ENCODE measurements around the gene NR6A1.

The NR6A1 gene

DNA sequence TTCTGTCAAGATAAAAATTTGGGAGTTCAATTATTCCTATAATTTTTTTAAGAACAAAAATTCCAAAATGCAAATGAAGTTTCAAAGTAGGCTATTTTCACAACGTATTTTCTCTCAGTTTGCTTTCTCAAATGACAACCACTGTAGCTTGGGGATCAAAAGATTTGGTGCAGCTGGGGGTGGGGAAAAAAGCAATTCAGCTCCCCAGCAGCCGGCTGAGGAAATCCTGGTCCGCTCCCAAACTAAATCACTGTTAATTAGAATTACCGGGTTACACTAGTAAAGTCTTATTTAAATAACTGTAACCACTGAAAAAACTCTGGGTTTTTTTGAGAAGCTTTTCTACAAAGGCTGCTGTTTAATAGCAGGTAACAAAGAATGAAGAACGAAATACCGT is 5.7 kb downstream of the NR6A1 start:
- H3K36me3 Mint-ChIP-seq (ENCODE audit: low read depth), result peaks cover 2% of the 10 kb centered on the region
- H3K4me1 Mint-ChIP-seq (ENCODE audit: low read depth), result peaks cover 12% of the 10 kb centered on the region
- H3K27ac Mint-ChIP-seq, result no peak overlapping the region
- H3K9me3 Mint-ChIP-seq, result no peaks in the 10 kb centered on the region
- H3K27me3 Mint-ChIP-seq (ENCODE audit: low read depth), result peaks cover 89% of the 10 kb centered on the region
- no peak overlapping the region for H3K4me3 Mint-ChIP-seq
- DNase-seq (ENCODE audit: low spot score), result no peak

DNA sequence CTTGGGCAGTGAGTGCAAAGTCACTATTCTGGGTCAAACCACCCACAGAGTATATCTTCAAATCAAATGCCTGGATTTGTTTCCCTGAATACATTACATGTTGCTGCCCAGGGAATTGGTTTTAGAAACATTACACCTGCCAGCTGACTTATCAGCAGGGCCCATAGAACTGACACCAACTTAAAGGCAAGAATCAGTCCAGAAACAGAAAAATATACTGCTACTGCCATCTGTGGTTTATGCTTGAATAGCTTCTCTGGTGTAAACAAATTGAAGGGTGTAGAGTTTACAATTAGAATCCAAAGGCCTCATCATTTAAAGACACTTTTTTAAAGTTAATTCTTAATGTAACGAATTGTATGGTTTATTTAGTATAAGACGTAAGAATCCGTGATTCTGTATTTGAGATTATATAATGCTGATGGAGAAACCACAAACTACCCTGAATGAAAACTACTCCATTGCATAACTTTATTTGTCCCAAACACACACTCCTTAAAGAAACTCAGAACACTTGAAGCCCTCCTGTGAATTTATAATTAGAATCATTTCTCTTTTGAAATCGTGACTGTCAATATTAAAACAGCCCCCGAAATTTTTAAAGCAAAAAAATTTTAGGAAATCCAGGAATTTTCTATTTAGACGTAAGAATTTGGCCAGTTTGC is 6.2 kb downstream of the NR6A1 start:
- Mint-ChIP-seq H3K4me3 (no peak overlapping the region), H3K27ac (no peak overlapping the region), H3K9me3 (no peaks in the 10 kb centered on the region), H3K27me3 (ENCODE audit: low read depth) (peaks cover 83% of the 10 kb centered on the region), H3K4me1 (ENCODE audit: low read depth) (peaks cover 8% of the 10 kb centered on the region), H3K36me3 (ENCODE audit: low read depth) (no peaks in the 10 kb centered on the region)
- DNase-seq (ENCODE audit: low spot score), result no peak

DNA sequence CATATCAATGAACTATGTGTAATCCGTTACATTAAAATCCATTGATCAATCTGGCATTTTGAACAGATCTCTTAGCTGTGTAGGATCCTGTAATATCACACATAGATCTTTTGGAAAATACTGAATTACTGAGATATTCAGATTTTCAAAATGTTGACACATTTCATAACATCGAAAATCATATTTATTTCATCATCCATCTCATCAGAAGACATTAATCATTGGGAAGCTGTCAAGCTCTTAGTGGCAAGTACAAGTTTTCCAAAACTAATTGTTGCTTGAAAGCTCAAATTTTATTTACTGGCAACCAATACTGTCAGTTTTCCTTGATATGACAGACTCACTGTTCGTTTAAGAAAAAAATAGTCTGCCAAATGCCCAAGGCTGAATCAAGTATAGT is 8.5 kb downstream of the NR6A1 start:
- no peak overlapping the region for H3K4me3 Mint-ChIP-seq
- H3K9me3 Mint-ChIP-seq, result no peaks in the 10 kb centered on the region
- H3K4me1 Mint-ChIP-seq (ENCODE audit: low read depth), result no peaks in the 10 kb centered on the region
- H3K36me3 Mint-ChIP-seq (ENCODE audit: low read depth), result no peaks in the 10 kb centered on the region
- no peak for DNase-seq (ENCODE audit: low spot score)
- peaks cover 78% of the 10 kb centered on the region for H3K27me3 Mint-ChIP-seq (ENCODE audit: low read depth)
- no peak overlapping the region for H3K27ac Mint-ChIP-seq

DNA sequence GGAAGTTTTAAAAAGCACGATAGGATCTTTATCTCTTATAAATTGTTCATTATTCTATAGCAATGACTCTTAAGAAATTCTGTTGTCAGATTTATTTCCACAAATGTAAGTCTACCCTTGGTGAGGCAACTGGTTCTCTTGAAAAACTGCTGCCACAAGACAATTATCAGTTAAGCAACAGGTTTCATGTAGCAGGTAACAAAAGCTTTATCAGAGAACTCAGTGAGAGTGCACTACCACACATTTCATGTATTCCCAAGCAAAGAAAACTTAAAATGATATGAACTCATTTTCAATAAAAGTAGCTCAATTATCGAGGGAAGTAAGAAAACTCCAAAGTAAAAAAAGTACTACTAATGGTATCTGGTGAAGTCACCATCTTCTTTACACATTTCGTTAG is 9.4 kb downstream of the NR6A1 start:
- H3K27ac Mint-ChIP-seq, result no peak overlapping the region
- H3K9me3 Mint-ChIP-seq, result no peaks in the 10 kb centered on the region
- no peaks in the 10 kb centered on the region for H3K36me3 Mint-ChIP-seq (ENCODE audit: low read depth)
- peaks cover 78% of the 10 kb centered on the region for H3K27me3 Mint-ChIP-seq (ENCODE audit: low read depth)
- no peak overlapping the region for H3K4me3 Mint-ChIP-seq
- no peak for DNase-seq (ENCODE audit: low spot score)
- no peaks in the 10 kb centered on the region for H3K4me1 Mint-ChIP-seq (ENCODE audit: low read depth)

DNA sequence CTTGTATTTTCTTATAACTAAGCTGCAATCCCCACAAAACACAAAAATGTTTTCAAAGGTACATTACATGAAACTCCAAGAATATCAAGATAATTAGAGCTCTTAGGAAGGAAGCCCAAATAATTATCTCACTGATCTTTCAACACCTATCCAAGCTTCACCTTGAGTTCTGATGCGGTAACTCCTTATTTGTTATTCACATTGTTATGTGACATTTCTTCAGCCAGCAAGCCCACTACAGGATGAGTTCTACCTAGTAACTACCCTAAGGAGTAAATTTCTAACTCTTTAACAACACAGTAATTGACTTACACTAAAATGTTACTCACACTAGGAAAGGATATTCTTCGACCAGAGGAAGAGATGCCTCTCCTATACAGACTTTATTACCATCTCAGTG is 9.9 kb downstream of the NR6A1 start:
- DNase-seq (ENCODE audit: low spot score), result no peak
- peaks cover 78% of the 10 kb centered on the region for H3K27me3 Mint-ChIP-seq (ENCODE audit: low read depth)
- H3K9me3 Mint-ChIP-seq, result no peaks in the 10 kb centered on the region

DNA sequence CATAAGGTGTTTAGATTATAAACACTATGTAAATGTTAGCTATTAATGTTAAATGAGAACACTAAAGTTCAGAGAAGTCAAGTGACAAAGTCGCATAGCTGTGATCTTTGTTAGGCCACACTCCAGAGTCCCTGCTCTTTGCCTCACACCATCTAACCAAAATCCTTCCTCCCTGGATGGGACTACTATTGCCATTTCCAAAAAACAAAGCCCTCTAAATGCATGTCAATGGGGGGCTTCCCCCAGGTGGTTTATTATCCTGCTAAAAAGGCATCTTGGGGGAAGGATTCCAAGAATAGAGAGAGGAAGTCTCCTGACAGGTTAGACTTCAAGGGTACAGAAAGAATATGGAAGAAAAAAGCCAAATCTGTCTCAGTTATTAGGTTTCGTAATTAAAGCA is 10.4 kb downstream of the NR6A1 start:
- H3K27ac Mint-ChIP-seq, result no peak overlapping the region
- DNase-seq (ENCODE audit: low spot score), result no peak
- no peaks in the 10 kb centered on the region for H3K36me3 Mint-ChIP-seq (ENCODE audit: low read depth)
- no peaks in the 10 kb centered on the region for H3K9me3 Mint-ChIP-seq
- H3K4me1 Mint-ChIP-seq (ENCODE audit: low read depth), result no peaks in the 10 kb centered on the region
- H3K4me3 Mint-ChIP-seq, result no peak overlapping the region
- H3K27me3 Mint-ChIP-seq (ENCODE audit: low read depth), result peaks cover 78% of the 10 kb centered on the region

More for the DNA sequence above, 9.9 kb downstream of the NR6A1 start:
- Mint-ChIP-seq H3K4me3 (no peak overlapping the region), H3K27ac (no peak overlapping the region), H3K36me3 (ENCODE audit: low read depth) (no peaks in the 10 kb centered on the region), H3K4me1 (ENCODE audit: low read depth) (no peaks in the 10 kb centered on the region)

DNA sequence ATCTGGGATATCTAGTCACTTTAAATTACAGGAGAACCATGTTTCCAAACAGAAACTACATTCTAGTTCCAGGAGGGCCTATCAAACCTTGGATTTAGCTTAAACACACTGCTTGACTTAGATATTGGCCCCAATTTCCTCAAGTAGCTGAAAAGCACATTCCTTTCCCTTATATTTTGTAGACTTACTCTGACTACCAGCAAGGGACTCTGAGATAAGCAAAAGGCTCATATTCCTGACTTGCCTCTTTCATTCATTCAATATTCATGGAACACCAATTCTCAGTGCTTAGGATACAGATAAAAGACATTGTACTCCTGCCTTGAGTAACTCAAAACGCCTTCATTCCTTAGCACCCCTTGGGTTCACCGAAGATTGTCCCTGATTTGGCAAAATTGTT is 11.8 kb downstream of the NR6A1 start:
- Mint-ChIP-seq H3K9me3 (no peaks in the 10 kb centered on the region), H3K27me3 (ENCODE audit: low read depth) (peaks cover 80% of the 10 kb centered on the region), H3K27ac (no peak overlapping the region), H3K36me3 (ENCODE audit: low read depth) (no peaks in the 10 kb centered on the region), H3K4me3 (no peak overlapping the region), H3K4me1 (ENCODE audit: low read depth) (no peaks in the 10 kb centered on the region)
- DNase-seq (ENCODE audit: low spot score), result no peak

DNA sequence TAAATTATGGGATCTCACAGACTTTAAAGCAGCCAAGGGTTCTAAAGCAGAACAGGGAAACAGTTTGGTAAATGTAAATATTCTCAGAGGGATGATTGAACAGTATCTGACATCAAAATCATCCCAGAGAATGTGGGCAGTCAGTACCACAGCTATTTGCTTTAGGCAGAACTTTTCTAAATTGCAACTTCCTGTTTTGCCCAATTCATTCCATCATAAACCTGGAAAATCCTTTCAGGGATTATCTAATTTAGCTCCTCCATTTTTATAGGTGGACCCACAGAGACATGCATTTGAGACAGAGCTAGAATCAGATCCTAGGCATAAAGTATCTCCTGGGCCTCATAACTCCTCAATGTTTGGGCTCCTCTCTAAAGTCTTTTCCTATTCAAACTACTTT is 12.4 kb downstream of the NR6A1 start:
- Mint-ChIP-seq H3K9me3 (no peaks in the 10 kb centered on the region), H3K27ac (no peak overlapping the region), H3K36me3 (ENCODE audit: low read depth) (no peaks in the 10 kb centered on the region), H3K4me1 (ENCODE audit: low read depth) (no peaks in the 10 kb centered on the region), H3K4me3 (no peak overlapping the region), H3K27me3 (ENCODE audit: low read depth) (peaks cover 79% of the 10 kb centered on the region)
- no peak for DNase-seq (ENCODE audit: low spot score)

DNA sequence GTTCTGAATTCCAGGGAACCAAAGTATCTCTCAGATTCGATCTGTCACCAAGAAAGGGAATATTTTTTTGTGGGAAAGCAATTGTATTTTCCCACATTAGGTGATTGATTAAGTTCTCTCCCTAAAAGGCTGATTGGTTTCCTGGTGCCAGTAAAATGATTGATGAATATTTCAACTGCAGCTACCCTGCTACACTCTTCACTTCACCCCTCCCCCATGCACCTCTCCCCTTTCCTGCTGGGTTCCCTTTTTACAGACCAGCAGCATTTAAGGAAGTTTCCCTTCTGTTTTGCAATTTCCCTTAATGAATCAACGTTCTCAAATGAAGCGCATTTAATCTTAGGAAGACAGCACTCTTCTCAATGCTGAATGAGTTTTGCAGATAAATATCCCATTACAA is 13.1 kb downstream of the NR6A1 start:
- H3K36me3 Mint-ChIP-seq (ENCODE audit: low read depth), result no peaks in the 10 kb centered on the region
- no peaks in the 10 kb centered on the region for H3K9me3 Mint-ChIP-seq
- H3K27me3 Mint-ChIP-seq (ENCODE audit: low read depth), result peaks cover 76% of the 10 kb centered on the region
- H3K4me1 Mint-ChIP-seq (ENCODE audit: low read depth), result no peaks in the 10 kb centered on the region
- no peak for DNase-seq (ENCODE audit: low spot score)
- H3K4me3 Mint-ChIP-seq, result no peak overlapping the region
- no peak overlapping the region for H3K27ac Mint-ChIP-seq

DNA sequence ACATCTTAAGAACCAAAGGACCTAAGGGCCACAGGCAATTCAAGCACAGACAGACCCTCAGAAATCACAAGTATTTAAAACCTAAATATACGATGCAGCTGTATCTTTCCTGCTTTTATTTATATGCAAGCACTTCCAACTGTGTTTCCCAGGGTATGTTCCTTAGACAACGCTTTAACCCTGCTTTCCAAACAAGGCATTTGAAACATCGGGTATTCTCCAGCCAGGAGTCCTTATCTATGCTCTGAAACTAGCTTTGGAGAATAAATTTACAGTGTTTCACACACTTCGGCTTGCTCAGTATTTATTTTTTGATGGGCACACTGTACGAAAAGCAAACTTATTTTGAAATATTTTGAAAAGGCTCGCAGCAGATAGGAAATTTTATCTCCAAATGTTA is 13.5 kb downstream of the NR6A1 start:
- no peak overlapping the region for H3K4me3 Mint-ChIP-seq
- H3K27ac Mint-ChIP-seq, result no peak overlapping the region
- no peaks in the 10 kb centered on the region for H3K9me3 Mint-ChIP-seq
- H3K27me3 Mint-ChIP-seq (ENCODE audit: low read depth), result peaks cover 75% of the 10 kb centered on the region
- no peaks in the 10 kb centered on the region for H3K36me3 Mint-ChIP-seq (ENCODE audit: low read depth)
- no peak for DNase-seq (ENCODE audit: low spot score)
- H3K4me1 Mint-ChIP-seq (ENCODE audit: low read depth), result no peaks in the 10 kb centered on the region

DNA sequence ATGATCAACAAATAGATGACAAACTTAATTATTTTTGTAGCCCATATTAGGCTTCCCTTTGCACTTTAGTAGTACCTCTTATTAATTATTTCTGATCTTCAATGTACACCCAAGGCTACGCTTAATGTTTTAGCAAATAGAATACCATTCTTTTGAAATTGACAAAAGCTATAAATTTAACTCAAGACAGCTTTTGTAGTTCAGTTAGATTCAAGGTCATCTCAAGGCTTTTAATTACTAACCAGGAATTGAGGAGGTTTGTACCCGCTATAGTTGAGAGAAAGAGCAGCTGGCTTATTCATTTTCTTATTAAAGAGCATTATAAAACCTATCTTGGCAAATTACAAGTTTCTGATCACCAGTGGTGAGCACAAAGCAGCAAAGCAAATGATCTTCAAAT is 15.1 kb downstream of the NR6A1 start:
- H3K27ac Mint-ChIP-seq, result no peak overlapping the region
- no peak for DNase-seq (ENCODE audit: low spot score)
- H3K27me3 Mint-ChIP-seq (ENCODE audit: low read depth), result peaks cover 68% of the 10 kb centered on the region
- no peaks in the 10 kb centered on the region for H3K9me3 Mint-ChIP-seq
- no peaks in the 10 kb centered on the region for H3K4me1 Mint-ChIP-seq (ENCODE audit: low read depth)
- no peaks in the 10 kb centered on the region for H3K36me3 Mint-ChIP-seq (ENCODE audit: low read depth)
- no peak overlapping the region for H3K4me3 Mint-ChIP-seq

DNA sequence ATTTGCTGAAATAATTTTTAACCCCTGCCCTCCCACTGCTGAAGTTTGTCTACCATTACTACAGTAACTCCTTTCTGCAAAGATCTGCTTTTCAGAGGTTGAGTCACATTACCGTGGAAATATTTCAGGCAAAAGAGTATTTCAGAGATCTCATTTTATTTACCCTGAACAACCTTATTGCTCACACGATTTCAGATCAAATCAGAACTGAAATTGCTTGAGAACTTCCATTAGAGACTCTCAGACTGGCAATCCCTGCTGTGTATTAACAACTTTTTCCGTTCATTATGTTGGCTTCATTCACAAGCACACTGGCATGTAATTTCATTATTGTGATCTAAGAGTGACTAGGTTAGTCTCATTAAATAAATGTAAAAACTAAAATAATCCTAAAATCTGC is 16.1 kb downstream of the NR6A1 start:
- Mint-ChIP-seq H3K4me1 (ENCODE audit: low read depth) (no peaks in the 10 kb centered on the region), H3K36me3 (ENCODE audit: low read depth) (no peaks in the 10 kb centered on the region), H3K27ac (no peak overlapping the region), H3K9me3 (no peaks in the 10 kb centered on the region), H3K27me3 (ENCODE audit: low read depth) (peaks cover 64% of the 10 kb centered on the region), H3K4me3 (no peak overlapping the region)
- no peak for DNase-seq (ENCODE audit: low spot score)

DNA sequence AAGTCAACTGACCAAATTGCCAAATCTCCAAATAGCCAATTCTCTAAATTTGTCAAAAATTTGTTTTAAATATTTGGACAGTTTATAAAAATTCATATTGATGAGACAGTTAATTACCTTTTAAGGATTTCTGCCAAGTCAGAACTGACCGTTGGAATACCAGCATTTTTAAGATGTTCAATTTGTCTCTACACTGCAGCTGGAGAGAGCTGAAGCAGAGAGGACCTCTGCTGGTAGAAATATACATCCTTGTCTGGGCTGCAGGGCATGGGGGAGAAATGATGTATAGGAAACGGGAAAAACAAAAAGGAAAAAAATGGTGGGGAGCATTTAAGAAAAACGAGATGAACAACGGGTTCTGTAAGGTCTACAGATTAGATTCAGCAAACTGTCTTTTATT is 16.8 kb downstream of the NR6A1 start:
- Mint-ChIP-seq H3K4me3 (no peak overlapping the region), H3K4me1 (ENCODE audit: low read depth) (no peaks in the 10 kb centered on the region), H3K36me3 (ENCODE audit: low read depth) (no peaks in the 10 kb centered on the region), H3K27me3 (ENCODE audit: low read depth) (peaks cover 60% of the 10 kb centered on the region), H3K27ac (no peak overlapping the region), H3K9me3 (no peaks in the 10 kb centered on the region)
- DNase-seq (ENCODE audit: low spot score), result no peak

DNA sequence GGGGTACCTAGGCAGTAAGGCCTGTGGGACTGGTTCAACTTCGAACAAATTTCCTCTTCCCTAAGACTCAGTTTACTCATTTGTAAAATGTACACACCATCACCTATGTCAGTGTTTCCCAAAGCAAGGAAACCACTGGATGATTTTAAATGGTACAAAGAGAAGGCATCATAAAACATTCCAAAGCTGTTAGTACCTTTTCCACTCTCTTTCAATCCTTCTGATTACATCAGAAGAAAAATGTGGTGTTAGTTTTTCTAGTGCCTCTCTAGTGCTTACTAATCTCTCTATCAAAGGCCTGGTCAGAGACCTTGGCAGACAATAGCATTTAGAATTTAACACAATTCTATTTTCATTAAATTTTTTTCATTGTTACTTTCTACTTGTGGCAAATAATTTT is 18.1 kb downstream of the NR6A1 start:
- H3K4me3 Mint-ChIP-seq, result no peak overlapping the region
- H3K4me1 Mint-ChIP-seq (ENCODE audit: low read depth), result no peaks in the 10 kb centered on the region
- H3K27me3 Mint-ChIP-seq (ENCODE audit: low read depth), result peaks cover 50% of the 10 kb centered on the region
- no peaks in the 10 kb centered on the region for H3K36me3 Mint-ChIP-seq (ENCODE audit: low read depth)
- DNase-seq (ENCODE audit: low spot score), result no peak
- no peak overlapping the region for H3K27ac Mint-ChIP-seq
- no peaks in the 10 kb centered on the region for H3K9me3 Mint-ChIP-seq

DNA sequence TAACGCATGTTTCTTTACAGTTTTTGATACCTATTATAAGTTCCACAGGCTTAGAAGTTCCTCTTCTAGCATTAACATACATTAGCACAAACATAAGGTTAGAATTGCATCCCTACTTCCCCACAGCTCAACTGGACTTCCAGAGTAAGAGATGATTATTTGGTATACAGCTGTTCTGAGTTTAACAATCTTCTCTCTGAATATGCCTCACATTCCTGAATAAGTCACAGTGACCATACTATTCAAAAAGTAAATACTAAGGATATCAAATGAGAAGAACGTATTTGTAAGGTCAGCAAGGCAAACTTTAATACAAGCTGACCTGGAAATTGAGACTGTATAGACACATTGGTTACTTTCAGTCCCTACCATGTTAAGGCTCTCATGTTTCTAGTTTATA is 21.3 kb downstream of the NR6A1 start:
- DNase-seq (ENCODE audit: low spot score), result no peak
- Mint-ChIP-seq H3K27me3 (ENCODE audit: low read depth) (peaks cover 23% of the 10 kb centered on the region), H3K36me3 (ENCODE audit: low read depth) (no peaks in the 10 kb centered on the region), H3K9me3 (no peaks in the 10 kb centered on the region), H3K4me1 (ENCODE audit: low read depth) (no peaks in the 10 kb centered on the region), H3K4me3 (no peak overlapping the region), H3K27ac (no peak overlapping the region)

All from T-helper 2 cell treated with Interferon-gamma antibody and Interleukin-4, amounts not matched to agents 5 μg/mL and 100 μg/mL, for 36 hours (primary cell).